ENCODE data around the gene TNFAIP8L1. TPM values are rescaled to one million over a fixed set of nuclear protein-coding genes. Genes with fewer than 3 reads are reported as not detected.
"Not testable (repeated sequence)": the region's sequence is repeated elsewhere in the genome, so short reads cannot be mapped to it uniquely, and the experiment has no call there.

Gene TNFAIP8L1
- 8.1 TPM for total RNA-seq

DNA sequence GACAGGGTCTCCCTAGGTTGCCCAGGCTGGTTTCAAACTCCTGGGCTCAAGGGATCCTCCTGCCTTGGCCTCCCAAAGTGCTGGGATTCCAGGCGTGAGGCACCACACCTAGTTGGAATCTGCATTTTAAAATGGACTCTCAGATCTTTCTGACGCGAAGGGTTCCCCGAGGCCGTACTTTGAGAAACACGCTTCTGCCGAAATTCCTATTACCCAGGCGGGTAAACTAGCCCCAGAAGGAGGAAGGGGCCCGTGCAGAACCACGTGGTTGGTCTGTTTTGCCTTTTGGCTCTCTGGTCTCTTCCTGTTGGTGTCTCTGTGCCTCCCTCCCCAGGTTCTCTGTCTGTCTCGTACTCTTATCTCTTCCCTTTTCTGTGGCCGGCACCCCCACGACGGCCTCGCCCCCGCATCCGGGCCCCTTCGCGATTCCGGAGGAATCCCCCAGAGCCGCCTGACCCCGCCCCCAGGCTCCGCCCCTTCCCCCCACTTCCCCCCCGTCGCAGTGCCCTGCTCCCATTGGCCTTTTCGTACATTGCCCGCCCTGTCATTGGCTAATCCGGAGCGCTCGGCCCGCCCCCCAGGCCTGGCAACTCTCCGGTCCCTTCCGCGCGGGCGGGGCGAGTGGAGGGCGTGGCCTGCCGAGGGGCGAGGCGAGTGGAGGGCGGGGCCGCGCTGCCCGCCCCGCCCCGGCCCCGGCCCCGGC lies at the start of gene TNFAIP8L1:
Gene TNFAIP8L1 (plus strand): TSS at position 689 of the 703 bp plus-strand sequence. CDS start 12,354 bp downstream, outside the sequence.
- ATAC-seq = peak; percentile 90

DNA sequence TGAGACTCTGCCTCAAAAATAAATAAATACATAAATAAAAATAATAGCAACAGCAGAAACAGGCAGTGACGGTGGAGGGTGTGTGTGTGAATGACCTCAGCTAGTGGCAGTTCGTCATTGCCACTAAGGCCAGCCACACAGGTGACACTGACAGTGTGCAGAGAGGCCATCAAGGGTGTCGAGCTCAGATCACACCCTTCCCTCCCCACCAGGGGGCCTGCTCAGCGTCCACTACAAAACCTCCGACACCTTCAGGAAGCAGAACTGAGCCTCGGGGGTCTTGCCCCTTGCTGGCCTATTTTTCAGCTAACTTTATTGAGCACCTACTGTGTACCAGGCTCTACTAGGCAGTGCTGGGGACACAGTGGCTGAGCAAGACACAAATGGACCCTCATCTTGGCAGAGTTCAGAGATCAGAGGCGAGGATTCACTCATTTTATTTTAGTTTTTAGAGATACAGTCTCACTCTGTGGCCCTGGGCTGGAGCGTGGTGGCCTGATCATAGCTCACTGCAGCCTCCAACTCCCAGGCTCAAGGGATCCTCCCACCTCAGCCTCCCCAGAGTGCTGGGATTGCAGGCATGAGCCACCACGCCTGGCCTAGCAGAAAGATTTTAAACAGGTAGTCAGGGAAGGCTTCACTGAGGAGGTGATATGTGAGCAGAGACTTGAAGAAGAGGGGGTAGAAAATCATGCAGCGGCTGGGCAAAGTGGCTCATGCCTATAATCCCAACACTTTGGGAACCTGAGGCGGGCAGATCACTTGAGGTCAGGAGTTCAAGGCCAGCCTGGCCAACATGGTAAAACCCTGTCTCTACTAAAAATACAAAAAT lies 49.5 kb upstream of the TNFAIP8L1 start:
- ATAC-seq = no peak

DNA sequence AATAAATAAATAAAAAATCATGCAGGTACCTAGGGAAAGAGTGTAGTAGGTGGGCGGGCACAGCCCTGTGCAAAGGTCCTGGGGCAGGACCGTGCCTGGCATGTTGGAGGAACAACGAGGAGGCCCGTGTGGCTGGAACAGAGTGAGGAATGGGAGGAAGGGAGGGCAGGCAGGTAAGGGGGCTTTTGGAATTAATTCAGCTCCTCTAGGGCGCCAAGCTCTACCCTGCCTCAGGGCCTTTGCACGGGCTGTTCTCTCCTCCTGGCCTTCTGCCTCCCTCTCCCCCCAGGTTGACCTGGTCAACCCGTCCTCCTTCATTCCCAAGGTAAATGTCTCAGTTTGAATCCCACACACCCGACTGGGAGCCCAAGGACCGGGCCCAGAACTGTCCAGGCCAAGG lies 48.8 kb upstream of the TNFAIP8L1 start:
- no peak for ATAC-seq

DNA sequence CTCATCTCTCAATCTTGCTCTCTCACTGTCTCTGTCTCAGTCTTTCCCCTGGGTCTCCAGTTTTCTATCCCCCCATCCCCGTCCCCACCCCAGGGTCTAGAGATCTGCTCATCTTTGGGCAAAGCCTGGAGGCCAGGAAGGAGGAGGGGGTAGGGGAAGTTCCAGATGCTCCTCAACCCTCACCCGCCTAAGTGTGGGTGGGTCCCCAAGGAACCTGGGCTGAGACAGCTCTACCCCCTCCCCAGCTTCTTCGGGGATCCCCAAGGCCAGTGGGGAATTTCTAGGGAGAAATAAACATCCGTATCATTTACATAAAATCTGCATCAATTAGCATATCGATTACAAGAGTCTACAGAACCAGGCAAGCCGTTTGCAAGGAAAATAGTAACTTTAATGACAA lies 48.0 kb upstream of the TNFAIP8L1 start:
- no peak for ATAC-seq

DNA sequence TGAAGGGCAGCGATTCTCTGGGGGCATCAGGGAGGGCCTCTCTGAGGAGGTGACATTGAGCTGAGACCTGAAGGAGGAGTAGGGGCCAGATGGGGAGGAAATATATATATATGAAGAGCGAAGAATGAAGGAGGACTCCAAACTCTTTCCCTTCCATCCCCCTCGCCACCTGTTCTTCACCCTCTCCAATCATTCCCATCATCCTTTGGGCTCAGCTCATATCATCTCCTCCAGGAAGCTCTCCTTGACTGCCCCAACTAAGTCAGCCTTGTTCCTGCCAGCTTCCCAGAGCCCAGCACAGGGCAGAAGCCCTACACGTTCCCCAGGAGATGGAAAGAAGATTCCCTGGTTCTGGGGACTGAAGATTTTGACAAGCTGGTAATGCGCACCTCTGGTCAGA lies 46.9 kb upstream of the TNFAIP8L1 start:
- ATAC-seq = no peak

DNA sequence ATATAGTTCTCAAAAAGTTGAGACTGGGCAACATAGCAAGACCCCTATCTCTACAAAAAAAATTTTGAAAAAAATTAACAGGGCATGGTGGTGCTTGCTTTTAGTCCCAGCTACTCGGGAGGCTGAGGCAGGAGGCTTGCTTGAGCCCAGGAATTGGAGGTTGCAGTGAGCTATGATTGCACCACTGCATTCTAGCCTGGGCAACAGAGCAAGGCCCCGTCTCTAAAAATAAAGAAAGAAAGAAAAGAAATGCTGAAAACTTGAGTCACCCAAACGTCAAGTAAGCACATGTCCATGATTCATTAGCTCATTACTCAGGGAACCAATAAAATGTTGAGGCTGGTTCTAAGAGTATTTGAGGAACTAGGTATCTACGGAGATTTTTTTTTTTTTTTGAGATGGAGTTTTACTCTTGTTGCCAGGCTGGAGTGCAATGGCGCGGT lies 45.9 kb upstream of the TNFAIP8L1 start:
- peak; percentile 78 for ATAC-seq

DNA sequence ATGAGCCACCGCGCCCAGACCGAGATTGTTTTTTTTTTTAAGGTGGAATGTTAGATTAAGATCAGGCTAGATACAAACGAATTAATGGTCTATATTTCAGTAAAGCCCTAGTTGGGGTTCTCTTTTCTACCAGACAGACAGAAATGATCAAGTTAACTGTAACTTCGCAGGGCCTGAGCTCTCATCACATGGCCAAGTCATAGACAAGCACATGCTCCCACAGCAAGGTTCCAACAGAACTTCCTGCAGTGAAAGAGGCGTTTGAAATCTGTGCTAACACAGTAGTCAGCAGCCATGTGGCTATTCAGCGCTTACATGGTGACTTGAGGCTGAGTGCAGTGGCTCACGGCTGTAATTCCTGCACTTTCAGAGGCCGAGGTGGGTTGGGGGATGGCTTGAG lies 45.1 kb upstream of the TNFAIP8L1 start:
- ATAC-seq = no peak

DNA sequence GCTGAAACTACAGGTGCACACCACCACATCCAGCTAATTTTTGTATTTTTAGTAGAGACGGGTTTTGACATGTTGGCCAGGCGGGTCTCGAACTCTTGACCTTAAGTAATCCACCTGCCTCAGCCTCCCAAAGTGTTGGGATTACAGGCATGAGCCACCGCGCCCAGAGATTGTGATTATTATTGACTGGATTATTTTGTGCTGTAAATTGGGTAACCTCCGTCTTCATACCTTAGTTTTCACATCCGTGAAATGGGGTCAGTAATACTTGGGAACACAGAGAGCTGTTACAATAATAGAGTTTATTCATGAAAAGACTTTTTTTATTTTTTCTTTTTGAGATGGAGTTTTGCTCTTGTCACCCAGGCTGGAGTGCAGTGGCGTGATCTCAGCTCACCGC lies 44.2 kb upstream of the TNFAIP8L1 start:
- not testable (repeated sequence) for ATAC-seq

DNA sequence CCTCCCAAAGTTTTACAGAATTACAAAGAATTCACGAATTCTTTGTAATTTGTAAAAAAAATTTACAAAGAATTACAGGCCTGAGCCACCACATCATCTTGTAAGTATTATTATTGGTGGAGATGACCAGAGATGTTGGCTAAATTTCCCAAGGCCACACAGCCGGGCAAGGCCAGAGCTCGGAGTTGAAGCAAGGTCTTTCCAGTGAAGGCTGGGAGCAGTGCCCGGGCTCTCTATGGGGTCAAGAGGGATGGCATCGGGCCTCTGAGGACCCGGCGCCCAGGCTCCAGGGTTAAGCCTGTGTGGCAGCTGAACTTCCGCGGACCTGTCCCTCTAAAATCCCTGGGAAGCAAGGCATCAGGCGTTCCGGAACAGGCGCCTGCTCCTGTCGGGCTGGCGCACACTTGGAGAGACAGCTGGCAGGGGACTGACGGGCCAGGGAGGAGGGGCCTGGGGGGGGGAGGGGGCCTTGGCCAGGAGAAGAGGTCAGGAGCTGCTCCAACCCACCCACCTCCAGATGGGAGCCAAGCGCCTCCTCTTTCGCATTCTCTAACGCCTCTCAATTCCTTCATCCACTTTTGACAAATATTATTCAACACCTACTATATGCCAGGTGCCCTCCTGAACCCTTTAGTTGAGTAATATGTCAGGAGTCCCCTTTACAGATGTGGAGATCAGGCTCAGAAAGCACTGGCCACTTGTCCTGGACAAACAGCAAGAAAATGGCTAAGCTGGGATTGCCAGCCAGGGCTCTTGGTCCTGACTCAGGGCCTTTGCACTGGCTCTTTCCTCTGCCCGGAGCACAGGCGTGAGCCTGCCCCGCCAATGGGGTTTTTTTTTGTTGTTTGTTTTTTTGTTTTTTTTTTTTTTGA lies 43.0 kb upstream of the TNFAIP8L1 start:
- no peak for ATAC-seq

DNA sequence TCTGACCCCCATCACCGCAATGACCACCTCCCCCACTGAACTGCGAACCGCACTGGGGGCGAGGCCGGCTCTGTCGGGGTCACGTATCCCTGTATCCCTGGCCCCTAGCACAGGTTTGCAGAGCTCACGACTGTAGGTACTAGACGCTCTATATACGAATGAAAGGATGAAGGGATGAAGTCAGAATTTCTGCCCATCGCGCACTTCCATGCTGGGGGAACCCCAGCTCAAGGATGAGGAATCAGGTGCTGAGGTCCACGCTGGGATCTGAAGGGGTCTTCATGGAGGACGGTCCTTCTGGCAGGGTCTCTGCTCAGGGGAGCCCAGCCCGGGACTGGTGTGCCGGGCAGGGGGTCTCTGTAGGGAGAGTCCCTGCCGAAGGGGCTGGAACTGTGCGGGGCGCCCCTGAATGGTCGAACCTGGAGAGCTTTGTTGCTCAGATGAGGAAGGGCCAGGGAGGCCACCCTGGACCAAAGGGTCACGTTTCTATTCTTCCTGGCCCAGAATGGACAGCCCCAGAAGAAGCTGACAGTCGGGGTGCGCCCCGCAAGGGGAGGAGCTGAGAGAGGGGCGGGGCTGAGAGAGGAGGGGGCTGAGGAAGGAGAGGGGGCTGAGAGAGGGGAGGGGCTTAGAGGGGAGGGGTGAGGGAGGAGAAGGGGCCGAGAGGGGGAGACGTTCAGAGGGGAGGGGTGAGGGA lies 41.9 kb upstream of the TNFAIP8L1 start:
- ATAC-seq = peak; percentile 14

DNA sequence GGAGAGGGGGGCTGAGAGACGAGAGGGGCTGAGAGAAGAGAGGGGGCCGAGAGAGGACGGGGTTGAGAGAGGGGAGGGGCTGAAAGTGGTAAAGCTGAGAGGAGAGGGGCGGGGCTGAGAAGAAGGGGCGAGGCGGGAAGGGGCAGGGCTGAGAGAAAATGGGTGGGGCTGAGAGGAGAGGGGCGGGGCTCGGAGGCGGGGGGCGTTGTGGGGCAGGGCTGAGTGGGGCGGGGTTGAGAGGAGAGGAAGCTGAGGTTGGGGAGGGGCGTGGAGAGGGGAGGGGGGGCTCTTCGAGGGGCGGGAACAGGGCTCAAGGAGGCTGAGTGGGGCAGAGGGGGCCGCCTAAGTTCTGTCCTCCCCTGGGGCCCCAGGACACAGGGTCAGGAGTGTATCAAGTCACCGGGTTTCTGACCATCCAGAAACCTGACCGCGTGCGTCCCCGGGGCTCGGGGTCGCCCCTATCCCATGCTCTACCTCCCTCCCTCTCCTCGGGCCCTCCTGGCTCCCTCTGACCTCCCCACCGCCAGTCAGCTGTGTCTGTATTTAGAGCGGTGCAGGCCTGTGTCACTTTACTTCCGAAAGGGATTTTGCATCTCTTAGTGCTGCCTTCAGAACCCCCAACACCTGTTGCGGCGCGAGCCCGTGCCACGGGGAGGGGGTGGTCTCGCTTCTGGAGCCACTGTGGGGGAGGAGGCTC lies 41.2 kb upstream of the TNFAIP8L1 start:
- peak; percentile 36 for ATAC-seq

DNA sequence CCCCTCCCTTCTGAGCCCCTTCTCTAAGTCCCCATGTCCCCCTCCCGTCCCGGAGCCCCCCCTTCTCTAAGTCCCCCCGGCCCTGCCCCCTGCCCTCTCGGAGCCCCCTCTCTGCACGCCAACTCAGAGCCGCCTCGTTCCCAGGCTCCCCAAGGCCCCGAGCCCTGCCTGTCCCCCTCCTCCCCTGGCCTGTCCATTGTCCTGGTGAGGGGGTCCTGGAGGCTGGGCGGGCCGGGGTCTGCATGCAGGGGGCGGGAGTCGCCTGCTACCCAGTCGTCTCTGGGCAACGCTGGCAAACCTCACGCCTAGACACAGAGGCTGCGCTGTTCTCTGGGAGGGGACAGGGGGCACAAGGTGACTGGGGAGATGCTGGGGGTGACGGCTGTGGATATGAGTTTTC lies 40.6 kb upstream of the TNFAIP8L1 start:
- ATAC-seq = no peak

DNA sequence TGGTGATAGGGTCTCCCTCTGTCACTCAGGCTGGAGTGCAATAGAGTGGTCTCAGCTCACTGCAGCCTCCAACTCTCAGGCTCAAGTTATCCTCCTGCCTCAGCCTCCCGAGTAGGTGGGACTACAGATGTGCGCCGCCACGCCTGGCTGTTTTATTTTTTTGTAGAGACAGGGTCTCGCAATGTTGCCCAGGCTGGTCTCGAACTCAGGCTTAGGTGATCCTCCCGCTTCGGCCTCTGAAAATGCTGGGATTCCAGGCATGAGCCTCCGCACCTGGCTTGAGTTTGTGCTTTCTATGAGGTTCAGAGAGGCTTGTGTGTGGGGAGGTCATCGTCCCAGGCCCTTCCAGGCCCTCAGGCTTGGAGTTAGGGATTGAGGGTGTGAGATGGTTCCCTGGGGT lies 39.2 kb upstream of the TNFAIP8L1 start:
- no peak for ATAC-seq

DNA sequence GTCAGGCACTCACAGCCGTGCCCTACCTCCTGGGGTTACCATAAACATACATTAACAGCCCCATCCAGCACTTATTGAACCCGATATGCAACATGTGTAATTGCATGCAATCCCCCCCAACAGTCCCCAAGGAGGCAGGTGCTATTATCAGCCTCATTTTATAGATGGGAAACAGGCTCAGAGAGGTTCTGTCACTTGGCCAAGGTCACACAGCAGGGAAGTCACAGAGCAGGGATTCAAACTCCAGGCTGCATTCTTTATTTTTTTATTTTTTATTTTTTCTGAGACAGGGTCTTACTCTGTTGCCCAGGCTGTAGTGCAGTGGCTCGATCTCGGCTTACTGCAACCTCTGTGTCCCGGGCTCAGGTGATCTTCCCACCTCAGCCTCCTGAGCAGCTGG lies 38.4 kb upstream of the TNFAIP8L1 start:
- no peak for ATAC-seq

DNA sequence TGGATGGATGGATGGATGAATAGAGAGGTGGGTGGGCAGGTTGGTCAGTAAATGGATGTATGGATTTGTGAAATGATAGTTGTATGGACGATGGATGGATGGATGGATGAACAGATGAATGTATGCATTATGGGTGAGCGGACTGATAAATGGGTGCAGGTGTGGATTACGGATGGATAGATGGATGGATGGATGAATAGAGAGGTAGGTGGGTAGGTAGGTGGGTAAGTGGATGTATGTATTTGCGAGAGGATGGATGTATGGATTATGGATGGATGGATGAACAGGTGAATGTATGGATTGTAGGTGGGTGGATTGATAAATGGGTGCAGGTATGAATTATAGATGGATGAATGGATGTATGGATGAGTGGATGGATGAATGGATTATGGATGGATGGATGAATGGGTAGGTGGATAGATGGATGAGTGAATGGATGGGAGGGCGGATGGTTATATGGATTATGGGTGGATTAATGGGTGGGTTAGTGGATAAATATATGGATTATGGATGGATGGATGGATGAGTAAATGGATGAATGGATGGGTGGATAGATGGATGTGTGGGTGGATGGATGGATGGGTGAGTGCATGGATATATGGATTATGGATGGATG lies 37.0 kb upstream of the TNFAIP8L1 start:
- ATAC-seq = no peak

DNA sequence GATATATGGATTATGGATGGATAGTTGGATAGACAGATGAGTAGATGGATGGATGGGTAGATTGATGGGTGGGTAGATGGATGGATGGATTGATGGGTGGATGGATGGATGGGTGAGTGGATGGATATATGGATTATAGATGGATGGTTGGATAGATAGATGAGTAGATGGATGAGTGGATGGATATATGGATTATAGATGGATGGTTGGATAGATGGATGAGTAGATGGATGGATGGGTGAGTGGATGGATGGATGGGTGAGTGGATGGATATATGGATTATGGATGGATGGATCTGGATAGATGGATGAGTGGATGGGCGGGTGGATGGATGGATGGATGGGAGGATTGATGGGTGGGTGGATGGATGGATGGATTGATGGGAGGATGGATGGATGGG lies 36.4 kb upstream of the TNFAIP8L1 start:
- ATAC-seq = no peak

DNA sequence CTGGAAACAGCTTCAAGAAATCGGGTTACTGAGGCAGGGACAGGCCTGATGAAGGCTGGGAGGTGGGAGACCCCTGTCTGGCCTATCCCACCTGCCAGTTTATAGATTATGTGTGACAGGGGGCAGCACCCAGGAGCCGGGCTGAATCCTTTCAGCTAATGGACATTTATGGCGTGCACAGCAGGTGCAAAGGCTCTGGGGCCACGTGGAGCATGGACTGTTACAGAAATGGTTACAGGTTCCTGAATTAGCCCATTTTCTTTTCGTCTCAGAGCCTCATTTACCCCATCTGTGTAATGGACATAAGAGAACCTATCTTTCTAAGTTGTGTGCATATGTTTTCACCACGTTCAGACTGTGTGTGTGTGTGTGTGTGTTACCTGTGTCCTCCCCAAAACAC lies 34.4 kb upstream of the TNFAIP8L1 start:
- ATAC-seq = no peak

DNA sequence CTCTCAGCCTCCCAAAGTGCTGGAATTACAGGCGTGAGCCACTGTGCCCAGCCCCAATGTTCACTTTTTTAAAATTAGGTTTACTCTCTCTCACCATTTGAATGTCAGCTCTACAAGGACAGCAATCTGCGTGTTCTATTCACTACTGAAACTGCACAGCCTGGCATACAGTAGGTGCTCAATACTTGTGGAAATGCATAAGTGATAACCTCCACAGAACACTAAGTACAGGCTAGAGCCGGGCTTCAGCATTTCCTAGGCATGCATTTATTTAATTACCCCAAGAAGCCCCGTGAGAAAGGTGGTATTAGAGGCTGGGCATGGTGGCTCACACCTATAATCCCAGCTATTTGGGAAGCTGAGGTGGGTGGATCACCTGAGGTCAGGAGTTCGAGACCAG lies 33.1 kb upstream of the TNFAIP8L1 start:
- ATAC-seq = no peak

DNA sequence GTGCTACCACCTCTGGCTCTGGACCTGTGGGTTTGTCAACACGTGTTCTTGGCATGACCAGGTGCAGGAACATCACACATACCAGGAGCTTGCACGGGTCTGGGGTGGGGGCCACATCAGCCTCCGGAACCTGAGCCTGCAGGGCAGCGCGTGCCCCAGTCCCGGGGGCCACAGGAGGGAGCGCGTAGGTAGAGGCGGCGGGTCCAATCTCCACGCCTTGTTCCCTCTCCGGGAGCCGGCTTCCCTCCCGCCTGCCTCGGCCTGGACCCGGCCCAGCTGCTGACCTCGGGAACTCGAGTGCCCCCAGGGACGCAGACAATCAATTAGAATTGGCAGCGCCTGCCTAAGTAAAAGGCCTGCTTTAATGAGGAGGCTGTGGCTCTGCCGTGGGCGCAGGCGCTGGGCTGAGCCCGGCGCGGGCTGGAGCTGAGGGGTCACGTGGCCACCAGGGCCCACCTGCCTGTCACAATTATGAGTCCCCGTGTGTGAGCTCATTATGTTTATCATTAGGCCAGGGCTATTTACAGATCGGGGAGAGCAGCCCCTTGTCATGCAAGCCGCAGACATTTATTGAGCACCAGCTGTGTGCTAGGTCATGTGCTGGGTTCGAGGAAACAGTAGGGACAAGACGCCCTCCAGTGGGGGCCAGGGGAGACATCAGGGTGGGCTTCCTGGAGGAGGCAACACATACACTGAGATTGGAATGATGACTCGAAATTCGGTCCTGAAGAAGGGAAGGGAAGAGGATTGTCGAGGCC lies 32.2 kb upstream of the TNFAIP8L1 start:
- no peak for ATAC-seq

DNA sequence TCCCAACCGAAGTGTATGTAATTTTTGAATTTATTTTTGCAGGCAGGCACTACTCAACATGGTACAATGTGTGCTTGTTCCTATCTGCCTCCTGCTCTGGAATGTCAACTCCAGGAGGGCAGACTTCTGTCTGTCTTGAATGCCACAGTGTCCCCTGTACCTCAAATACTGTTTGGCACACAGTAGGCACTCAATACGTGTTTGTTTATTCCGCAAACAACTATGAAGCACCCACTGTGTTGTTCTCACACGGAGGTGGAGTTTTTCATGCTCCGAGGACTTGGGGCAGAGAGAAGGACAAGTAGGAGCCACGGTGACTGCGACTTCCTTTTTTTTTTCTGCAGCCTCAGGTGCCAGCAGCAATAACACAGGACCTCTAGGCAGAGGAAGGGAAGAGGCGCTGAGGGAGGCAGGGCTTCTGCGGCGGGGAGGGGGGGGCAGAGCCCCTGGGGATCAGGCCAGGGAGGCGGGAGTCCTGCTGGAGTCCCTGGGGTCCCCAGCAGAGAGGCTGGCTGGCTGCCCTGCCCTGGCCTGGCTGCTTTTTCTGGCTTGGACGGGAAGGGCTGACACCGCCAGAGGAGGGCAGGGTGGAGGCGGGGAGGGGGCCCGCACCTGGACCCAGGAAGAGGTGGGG lies 29.3 kb upstream of the TNFAIP8L1 start:
- ATAC-seq = no peak

Measured in esophagus mucosa (tissue), 1 donor.